ENCODE data around the gene TYW5.

Gene TYW5

DNA sequence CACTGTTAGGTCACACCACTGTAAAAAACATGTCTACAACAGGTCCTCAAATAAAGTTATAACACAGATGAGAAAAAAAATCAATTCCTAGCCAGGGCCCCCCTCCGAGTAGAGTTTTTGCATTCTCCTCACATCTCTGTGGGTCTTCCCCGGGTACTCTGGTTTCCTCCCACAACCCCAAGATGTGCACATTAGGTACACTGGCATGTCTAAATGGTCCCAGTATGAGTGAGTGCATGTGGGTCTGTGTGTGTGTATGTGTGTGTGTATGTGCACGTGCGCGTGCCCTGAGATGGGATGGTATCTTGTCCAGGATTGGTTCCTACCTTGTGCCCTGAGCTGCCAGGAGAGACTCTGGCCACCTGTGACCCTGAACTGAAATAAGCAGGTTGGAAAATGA is 4.9 kb downstream of the TYW5 start:
- no peak for DNase-seq (ENCODE audit: low read depth in 1 of 2, low spot score in 1 of 2)
- H3K4me3 ChIP-seq (replicated peaks; ENCODE audit: insufficient read depth, low read length): no peak overlapping the region
- H3K27ac ChIP-seq (replicated peaks): no peak overlapping the region
- TF ChIP-seq, protein P1, sequence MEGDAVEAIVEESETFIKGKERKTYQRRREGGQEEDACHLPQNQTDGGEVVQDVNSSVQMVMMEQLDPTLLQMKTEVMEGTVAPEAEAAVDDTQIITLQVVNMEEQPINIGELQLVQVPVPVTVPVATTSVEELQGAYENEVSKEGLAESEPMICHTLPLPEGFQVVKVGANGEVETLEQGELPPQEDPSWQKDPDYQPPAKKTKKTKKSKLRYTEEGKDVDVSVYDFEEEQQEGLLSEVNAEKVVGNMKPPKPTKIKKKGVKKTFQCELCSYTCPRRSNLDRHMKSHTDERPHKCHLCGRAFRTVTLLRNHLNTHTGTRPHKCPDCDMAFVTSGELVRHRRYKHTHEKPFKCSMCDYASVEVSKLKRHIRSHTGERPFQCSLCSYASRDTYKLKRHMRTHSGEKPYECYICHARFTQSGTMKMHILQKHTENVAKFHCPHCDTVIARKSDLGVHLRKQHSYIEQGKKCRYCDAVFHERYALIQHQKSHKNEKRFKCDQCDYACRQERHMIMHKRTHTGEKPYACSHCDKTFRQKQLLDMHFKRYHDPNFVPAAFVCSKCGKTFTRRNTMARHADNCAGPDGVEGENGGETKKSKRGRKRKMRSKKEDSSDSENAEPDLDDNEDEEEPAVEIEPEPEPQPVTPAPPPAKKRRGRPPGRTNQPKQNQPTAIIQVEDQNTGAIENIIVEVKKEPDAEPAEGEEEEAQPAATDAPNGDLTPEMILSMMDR (IDR thresholded peaks at IDR 0.05; ENCODE audit: insufficient read depth, low read length): no peak
- TF ChIP-seq, protein P2, sequence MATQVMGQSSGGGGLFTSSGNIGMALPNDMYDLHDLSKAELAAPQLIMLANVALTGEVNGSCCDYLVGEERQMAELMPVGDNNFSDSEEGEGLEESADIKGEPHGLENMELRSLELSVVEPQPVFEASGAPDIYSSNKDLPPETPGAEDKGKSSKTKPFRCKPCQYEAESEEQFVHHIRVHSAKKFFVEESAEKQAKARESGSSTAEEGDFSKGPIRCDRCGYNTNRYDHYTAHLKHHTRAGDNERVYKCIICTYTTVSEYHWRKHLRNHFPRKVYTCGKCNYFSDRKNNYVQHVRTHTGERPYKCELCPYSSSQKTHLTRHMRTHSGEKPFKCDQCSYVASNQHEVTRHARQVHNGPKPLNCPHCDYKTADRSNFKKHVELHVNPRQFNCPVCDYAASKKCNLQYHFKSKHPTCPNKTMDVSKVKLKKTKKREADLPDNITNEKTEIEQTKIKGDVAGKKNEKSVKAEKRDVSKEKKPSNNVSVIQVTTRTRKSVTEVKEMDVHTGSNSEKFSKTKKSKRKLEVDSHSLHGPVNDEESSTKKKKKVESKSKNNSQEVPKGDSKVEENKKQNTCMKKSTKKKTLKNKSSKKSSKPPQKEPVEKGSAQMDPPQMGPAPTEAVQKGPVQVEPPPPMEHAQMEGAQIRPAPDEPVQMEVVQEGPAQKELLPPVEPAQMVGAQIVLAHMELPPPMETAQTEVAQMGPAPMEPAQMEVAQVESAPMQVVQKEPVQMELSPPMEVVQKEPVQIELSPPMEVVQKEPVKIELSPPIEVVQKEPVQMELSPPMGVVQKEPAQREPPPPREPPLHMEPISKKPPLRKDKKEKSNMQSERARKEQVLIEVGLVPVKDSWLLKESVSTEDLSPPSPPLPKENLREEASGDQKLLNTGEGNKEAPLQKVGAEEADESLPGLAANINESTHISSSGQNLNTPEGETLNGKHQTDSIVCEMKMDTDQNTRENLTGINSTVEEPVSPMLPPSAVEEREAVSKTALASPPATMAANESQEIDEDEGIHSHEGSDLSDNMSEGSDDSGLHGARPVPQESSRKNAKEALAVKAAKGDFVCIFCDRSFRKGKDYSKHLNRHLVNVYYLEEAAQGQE (IDR thresholded peaks at IDR 0.05; ENCODE audit: insufficient replicate concordance, low read depth): no peak
- TF ChIP-seq GABPA (IDR thresholded peaks at IDR 0.05; ENCODE audit: low read depth) (no peak), POLR2AphosphoS5 (IDR thresholded peaks at IDR 0.05; ENCODE audit: low read depth) (no peak), SPI1 (IDR thresholded peaks at IDR 0.05; ENCODE audit: borderline replicate concordance, low read depth) (no peak)
- no peaks in the 10 kb centered on the region for H3K27me3 ChIP-seq (ENCODE audit: insufficient read depth, poor library complexity, severe bottlenecking)

DNA sequence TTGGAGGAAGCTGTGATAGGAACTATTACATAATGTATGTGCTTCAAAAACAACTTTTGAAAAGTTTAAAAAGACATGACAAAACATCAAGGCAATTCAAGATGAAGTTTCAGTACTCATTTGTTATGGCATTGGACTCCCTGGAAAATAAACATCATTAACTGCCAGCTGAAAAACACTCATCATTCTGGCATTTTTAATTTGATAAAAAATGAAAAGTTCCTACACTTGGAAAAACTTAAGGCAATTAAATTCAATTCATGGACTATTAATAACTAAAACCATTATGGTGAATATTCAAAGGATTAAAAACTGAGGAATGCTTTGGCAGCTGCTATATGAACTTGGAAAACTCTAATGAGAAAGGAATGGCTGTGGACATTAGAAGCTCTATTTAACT is 8.5 kb downstream of the TYW5 start:
- no peak for DNase-seq (ENCODE audit: low read depth in 1 of 2, low spot score in 1 of 2)
- TF ChIP-seq SPI1 (IDR thresholded peaks at IDR 0.05; ENCODE audit: borderline replicate concordance, low read depth) (no peak), GABPA (IDR thresholded peaks at IDR 0.05; ENCODE audit: low read depth) (no peak), POLR2AphosphoS5 (IDR thresholded peaks at IDR 0.05; ENCODE audit: low read depth) (no peak)
- TF ChIP-seq, protein P2 (IDR thresholded peaks at IDR 0.05; ENCODE audit: insufficient replicate concordance, low read depth): no peak
- TF ChIP-seq, protein P1 (IDR thresholded peaks at IDR 0.05; ENCODE audit: insufficient read depth, low read length): no peak
- Histone ChIP-seq H3K4me3 (replicated peaks; ENCODE audit: insufficient read depth, low read length) (no peak overlapping the region), H3K27me3 (ENCODE audit: insufficient read depth, poor library complexity, severe bottlenecking) (no peaks in the 10 kb centered on the region), H3K27ac (replicated peaks) (peak overlapping the region; percentile 33)

DNA sequence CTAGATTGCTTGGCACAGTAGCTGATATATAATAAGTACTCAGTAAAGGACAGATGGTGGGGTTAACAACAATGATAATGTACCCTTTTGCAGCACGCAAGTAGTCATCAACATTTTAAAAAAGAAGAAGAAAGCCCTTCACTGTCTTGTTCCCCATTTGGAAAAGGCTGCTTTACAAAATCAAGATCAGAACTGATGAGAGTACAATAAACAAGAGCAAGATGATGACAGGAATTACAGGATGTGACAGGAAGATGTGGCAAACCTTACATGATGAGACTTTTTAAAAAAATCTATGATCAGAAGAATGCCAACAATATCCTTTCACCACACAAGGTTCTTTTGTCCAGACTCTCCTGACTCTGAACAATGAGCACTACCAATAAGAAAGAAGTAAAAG is 9.1 kb downstream of the TYW5 start:
- no peak for TF ChIP-seq SPI1 (IDR thresholded peaks at IDR 0.05; ENCODE audit: borderline replicate concordance, low read depth)
- TF ChIP-seq POLR2AphosphoS5 (IDR thresholded peaks at IDR 0.05; ENCODE audit: low read depth): no peak
- TF ChIP-seq, protein P1 (IDR thresholded peaks at IDR 0.05; ENCODE audit: insufficient read depth, low read length): no peak
- TF ChIP-seq, protein P2 (IDR thresholded peaks at IDR 0.05; ENCODE audit: insufficient replicate concordance, low read depth): no peak
- TF ChIP-seq GABPA (IDR thresholded peaks at IDR 0.05; ENCODE audit: low read depth): no peak
- Histone ChIP-seq H3K27me3 (ENCODE audit: insufficient read depth, poor library complexity, severe bottlenecking) (no peaks in the 10 kb centered on the region), H3K4me3 (replicated peaks; ENCODE audit: insufficient read depth, low read length) (no peak overlapping the region), H3K27ac (replicated peaks) (peak overlapping the region; percentile 33)
- DNase-seq (ENCODE audit: low read depth in 1 of 2, low spot score in 1 of 2): no peak
